22Rv1 (cell line): ENCODE results near the gene TCERG1L.

Experiments
- H3K27ac ChIP-seq: fragments of 450-650 bp; 2 replicates; pipeline ENCODE4 v1.5.1; 2017
- CTCF ChIP-seq: fragments of 450-650 bp; IDR thresholded peaks from 2 replicates; pipeline ENCODE4 v1.5.1; 2017; ENCODE audit warnings: mild to moderate bottlenecking
- ZFX ChIP-seq: fragments of 450-650 bp; IDR thresholded peaks from 2 replicates; pipeline ENCODE4 v1.6.1; 2017; ENCODE audit warnings: antibody characterized with exemption, borderline replicate concordance

TCERG1L gene

DNA sequence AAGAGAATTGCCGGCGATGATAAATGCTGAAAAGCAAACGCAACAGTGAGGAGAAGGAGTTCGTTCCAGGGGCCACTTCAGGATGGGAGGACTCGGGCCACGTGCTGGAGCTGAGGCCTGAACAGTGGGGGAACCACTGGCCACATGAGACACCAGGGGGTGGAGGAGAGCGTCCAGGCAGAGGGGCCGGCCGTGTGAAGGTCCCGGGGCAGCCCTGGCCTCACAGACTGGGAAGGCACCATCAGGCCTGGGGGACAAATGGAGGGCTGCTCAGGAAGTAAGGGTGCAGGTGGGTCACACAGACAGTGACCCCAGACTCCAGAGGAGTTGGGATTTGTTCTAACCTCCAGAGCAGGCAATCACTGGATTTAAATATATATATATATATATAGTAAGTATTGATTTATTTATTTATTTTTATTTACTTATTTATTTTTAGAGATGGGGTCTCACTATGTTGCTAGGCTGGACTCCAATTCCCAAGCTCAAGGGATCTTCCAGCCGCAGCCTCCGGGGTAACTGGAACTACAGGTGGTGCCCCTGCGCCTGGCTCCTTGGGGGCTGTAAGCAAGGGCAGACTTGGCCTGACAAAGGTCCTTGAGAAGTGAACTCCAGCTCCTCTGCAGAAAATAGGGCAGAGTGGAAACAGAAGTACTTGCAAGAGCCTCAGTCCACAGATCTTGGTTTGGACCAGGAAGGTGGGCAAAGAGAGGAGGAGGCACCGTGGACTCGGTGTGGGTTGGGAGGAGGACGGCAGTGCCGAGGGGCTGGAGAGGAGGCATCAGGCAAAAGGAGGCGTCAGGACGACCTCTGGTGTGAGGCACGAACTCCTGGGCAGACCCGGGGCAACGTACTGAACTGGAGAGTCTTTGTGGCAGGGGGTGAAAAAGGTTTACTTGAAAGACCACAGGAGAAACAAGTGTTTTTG is 57.3 kb downstream of the TCERG1L start:
- H3K27ac ChIP-seq: no peak overlapping the region
- TF ChIP-seq ZFX (no peak), CTCF (no peak)

GRCh38 chr10:131252567-131253276 is 58.8 kb downstream of the TCERG1L start:
- TF ChIP-seq CTCF (no peak), ZFX (no peak)
- H3K27ac ChIP-seq: no peak overlapping the region

- TF ChIP-seq CTCF (no peak), ZFX (no peak)
- H3K27ac ChIP-seq: no peak overlapping the region
Measured at GRCh38 chr10:131251146-131251541, 60.4 kb downstream of the TCERG1L start.

GRCh38 chr10:131250454-131251145 is 60.9 kb downstream of the TCERG1L start:
- H3K27ac ChIP-seq: no peak overlapping the region
- TF ChIP-seq ZFX: no peak
- no peak for TF ChIP-seq CTCF

GRCh38 chr10:131249955-131250344 is 61.6 kb downstream of the TCERG1L start:
- no peak for TF ChIP-seq ZFX
- TF ChIP-seq CTCF: no peak
- no peak overlapping the region for H3K27ac ChIP-seq

DNA sequence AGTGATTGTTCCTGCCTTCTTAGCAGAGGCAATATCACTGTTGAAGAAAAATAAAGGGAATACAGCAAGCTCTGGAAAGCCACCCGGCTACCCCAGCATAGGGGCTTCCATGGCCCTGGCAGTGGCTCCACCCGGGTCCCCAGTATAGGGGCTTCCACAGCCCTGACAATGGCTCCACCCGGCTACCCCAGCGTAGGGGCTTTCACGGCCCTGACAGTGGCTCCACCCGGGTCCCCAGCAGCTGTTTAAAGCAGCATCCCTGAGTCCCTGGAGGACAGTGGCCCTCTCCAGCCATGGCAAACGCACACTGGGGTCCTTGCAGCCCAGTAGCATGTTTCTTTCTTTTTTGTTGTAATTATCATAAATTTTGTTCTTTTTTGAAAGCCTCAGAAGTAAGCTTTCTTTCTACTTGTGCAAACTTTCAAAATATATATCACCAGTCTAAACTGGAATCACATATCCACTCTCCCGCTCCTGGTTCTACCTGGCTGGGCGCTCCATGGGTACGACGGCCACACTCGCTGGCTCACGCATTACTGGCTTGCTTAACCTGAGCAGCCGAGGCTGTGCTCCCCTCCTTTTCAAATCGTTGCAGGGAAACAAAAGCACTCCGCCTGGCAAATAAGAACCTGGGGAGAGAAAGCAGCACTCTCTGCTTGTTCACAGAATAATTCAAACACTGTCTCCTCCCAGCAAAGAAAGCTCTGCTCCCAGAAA is 62.1 kb downstream of the TCERG1L start:
- no peak overlapping the region for H3K27ac ChIP-seq
- TF ChIP-seq ZFX: no peak

DNA sequence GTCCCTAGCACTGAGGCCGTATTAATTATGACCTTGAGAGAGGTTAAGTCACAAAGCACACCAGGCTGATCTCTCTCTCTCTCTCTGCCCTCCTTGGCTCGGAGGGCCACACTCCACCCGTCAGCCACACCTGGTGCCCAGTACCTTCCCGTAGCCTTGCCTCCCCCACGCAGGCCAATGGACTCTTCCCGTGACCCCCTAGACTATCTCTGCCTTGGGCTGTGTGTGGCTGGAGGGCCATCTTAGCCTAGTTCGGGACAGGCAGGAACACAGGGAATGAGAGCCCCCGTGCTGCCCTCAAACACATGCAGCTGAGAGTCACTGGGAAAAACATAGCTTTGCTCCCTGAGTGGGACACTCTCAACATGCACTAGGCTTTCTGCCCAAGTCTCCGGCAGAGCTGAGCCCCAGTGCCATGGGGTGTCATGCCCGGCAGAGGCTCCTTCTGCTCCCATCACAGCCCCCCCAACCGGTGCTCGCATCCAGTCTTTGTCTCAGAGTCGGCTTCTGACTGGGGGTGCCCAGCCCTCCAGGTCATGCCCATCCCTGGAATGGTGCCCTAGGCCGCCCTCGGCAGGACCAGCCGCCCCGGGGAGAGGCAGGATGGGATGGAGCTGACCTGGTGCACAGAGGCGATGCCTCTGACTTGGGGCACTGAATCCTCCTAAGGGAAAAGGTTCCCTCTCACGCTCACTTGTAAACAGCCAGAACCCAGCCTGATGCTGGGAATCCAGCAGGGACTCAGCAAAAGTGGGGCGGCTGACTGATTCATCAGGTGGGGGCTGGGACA is 63.0 kb downstream of the TCERG1L start:
- TF ChIP-seq ZFX (no peak), CTCF (no peak)

More for the DNA sequence above, 63.0 kb downstream of the TCERG1L start:
- H3K27ac ChIP-seq: no peak overlapping the region
